HepG2 (cell line): Measurements from ENCODE around the gene RTP5. TPM values are rescaled to one million over a fixed set of nuclear protein-coding genes. Genes with fewer than 3 reads are reported as not detected.

Experiments used
- CBX1 ChIP-seq: IDR thresholded peaks from one replicate; pipeline ENCODE4 v1.6.1; 2016; ENCODE audit warnings: antibody characterized with exemption, low read depth
- CHCHD3 ChIP-seq: sonication (generic); formaldehyde crosslinking; IDR thresholded peaks from 2 replicates; pipeline ENCODE4 v1.8.0; 2022; ENCODE audit warnings: mild to moderate bottlenecking, missing genetic modification reagents, moderate library complexity
- FOXK1 ChIP-seq: sonication (generic); formaldehyde crosslinking; IDR thresholded peaks from 2 replicates; pipeline ENCODE4 v1.4.0; 2020; ENCODE audit warnings: low read depth, missing genetic modification reagents, borderline replicate concordance
- FOXO1 ChIP-seq: sonication (generic); formaldehyde crosslinking; IDR thresholded peaks from 2 replicates; pipeline ENCODE4 v1.4.0; 2020; ENCODE audit warnings: missing genetic modification reagents
- FOXP1 ChIP-seq, 2 experiments: fragments of 450-650 bp in 1 of 2; IDR thresholded peaks; 2 replicates each; pipeline ENCODE4 v1.6.1; 2017 to 2018; ENCODE audit warnings: antibody characterized with exemption in 1 of 2
- IRX3 ChIP-seq: sonication (generic); formaldehyde crosslinking; IDR thresholded peaks from 2 replicates; pipeline ENCODE4 v1.8.1; 2023; ENCODE audit warnings: mild to moderate bottlenecking, low read depth, missing genetic modification reagents, borderline replicate concordance
- MED8 ChIP-seq: sonication (generic); formaldehyde crosslinking; IDR thresholded peaks from 2 replicates; pipeline ENCODE4 v1.8.1; 2023; ENCODE audit warnings: mild to moderate bottlenecking, missing genetic modification reagents; ENCODE audit not compliant: insufficient replicate concordance
- MYC ChIP-seq: sonication (generic); formaldehyde crosslinking; IDR thresholded peaks from 2 replicates; pipeline ENCODE4 v1.9.0; 2021; ENCODE audit warnings: missing genetic modification reagents, borderline replicate concordance
- NCOA1 ChIP-seq: sonication (generic); formaldehyde crosslinking; IDR thresholded peaks from 2 replicates; pipeline ENCODE4 v1.9.0; 2021; ENCODE audit warnings: missing genetic modification reagents
- NFKB2 ChIP-seq: sonication (generic); formaldehyde crosslinking; IDR thresholded peaks from 2 replicates; pipeline ENCODE4 v1.4.0; 2020; ENCODE audit warnings: missing genetic modification reagents, borderline replicate concordance
- SNAI1 ChIP-seq: sonication (generic); formaldehyde crosslinking; IDR thresholded peaks from 2 replicates; pipeline ENCODE4 v1.5.0; 2020; ENCODE audit warnings: mild to moderate bottlenecking, missing genetic modification reagents, borderline replicate concordance
- ZNF121 ChIP-seq: sonication (generic); formaldehyde crosslinking; IDR thresholded peaks from 2 replicates; pipeline ENCODE4 v1.5.0; 2020; ENCODE audit warnings: mild to moderate bottlenecking, missing genetic modification reagents
- ZNF207 ChIP-seq: fragments of 450-650 bp; IDR thresholded peaks from 2 replicates; pipeline ENCODE4 v1.6.1; 2016; ENCODE audit warnings: antibody characterized with exemption, borderline replicate concordance
- ZNF746 ChIP-seq: sonication (generic); formaldehyde crosslinking; IDR thresholded peaks from 2 replicates; pipeline ENCODE4 v1.8.0; 2022; ENCODE audit warnings: mild to moderate bottlenecking, missing genetic modification reagents
- polyA plus RNA-seq, 8 experiments: library from polyadenylated mRNA; depleted of rRNA in 3 of 8; stranded (reverse) in 7 of 8; unstranded in 1 of 8; fragments of >200 nt; fragmentation: Illumina TruSeq in 4 of 8; extraction: Trizol in 4 of 8; gene quantifications; 2 replicates each; pipeline versions ENCODE4 v1.2.1 to v1.2.3, GENCODE V29; 2011 to 2016; ENCODE audit warnings: low read depth in 4 of 8, missing spikeins in 1 of 8, mixed read lengths in 1 of 8; ENCODE audit not compliant: insufficient read depth in 1 of 8
- total RNA-seq, 5 experiments: library from RNA; depleted of rRNA; stranded (reverse); fragments of >200 nt; fragmentation: Illumina TruSeq; extraction: Trizol; gene quantifications; 2 replicates each; pipeline ENCODE4 v1.2.3, GENCODE V29; 2016; ENCODE audit warnings: low read depth in 1 of 5
- TF ChIP-seq, protein P1 (sequence below): sonication (generic); formaldehyde crosslinking; conservative IDR thresholded peaks from 2 replicates; pipeline ENCODE4 v1.4.0; 2020; ENCODE audit warnings: missing genetic modification reagents
- TF ChIP-seq, protein P2 (sequence below): sonication (generic); formaldehyde crosslinking; IDR thresholded peaks from 2 replicates; pipeline ENCODE4 v1.4.0; 2020; ENCODE audit warnings: missing genetic modification reagents, low read depth, mild to moderate bottlenecking, borderline replicate concordance
- TF ChIP-seq, protein P3 (sequence below): fragments of 450-650 bp; IDR thresholded peaks from 2 replicates; pipeline ENCODE4 v1.6.1; 2017
- TF ChIP-seq, protein P4 (sequence below): sonication (generic); formaldehyde crosslinking; IDR thresholded peaks from 2 replicates; pipeline ENCODE4 v1.4.0; 2020; ENCODE audit warnings: mild to moderate bottlenecking, missing genetic modification reagents

RTP5 gene
- total and polyA plus RNA-seq, 2 of the 13 experiments (the other 11 are each of a cell fraction or from before 2014, with no cell fraction given), result not detected

DNA sequence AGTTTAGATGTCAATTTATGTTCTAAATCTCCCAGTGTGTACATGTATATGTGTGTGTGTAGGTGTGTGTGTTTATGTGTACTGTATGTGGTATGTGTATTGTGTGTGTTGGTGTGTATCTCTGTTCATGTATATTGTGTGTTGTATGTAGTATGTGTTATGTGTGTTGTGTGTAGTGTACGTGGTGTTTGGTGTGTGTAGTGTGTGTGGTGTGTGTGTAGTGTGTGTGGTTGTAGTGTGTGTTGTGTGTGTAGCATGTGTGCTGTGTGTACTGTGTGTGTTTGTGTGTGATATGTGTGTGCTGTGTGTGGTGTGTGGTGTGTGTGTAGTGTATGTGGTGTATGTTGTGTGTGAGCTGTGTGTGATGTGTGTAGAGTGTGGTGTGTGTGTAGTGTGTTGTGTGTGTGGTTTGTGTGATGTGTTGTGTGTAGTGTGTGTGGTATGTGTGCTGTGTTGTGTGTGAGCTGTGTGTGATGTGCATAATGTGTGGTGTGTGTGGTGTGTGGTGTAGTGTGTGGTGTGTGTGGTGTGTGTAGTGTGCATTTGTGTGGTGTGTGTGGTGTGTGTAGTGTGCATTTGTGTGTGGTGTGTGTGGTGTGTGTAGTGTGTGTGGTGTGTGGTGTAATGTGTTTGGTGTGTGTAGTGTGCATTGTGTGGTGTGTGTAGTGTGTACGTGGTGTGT lies 5.2 kb upstream of the RTP5 start (continued):
- TF ChIP-seq SNAI1 (no peak), NCOA1 (CRISPR knock-in tag) (no peak), CBX1 (no peak), FOXK1 (no peak), NFKB2 (CRISPR knock-in tag) (no peak), ZNF121 (CRISPR knock-in tag) (no peak), MYC (CRISPR knock-in tag) (no peak), FOXO1 (CRISPR knock-in tag) (no peak), IRX3 (CRISPR knock-in tag) (no peak), ZNF207 (peak; percentile 93; the same call in 1 of the 2 replicates), FOXP1 (IDR thresholded peaks at IDR 0.05) (0 out of 2 replicates have a peak, but pooled peaks have one; percentile 61), FOXP1 (CRISPR knock-in tag; IDR thresholded peaks at IDR 0.05) (no peak), CHCHD3 (CRISPR knock-in tag) (0 out of 2 replicates have a peak, but pooled peaks have one; percentile 52), ZNF746 (CRISPR knock-in tag) (no peak), MED8 (CRISPR knock-in tag) (no peak)
- TF ChIP-seq, protein P1, sequence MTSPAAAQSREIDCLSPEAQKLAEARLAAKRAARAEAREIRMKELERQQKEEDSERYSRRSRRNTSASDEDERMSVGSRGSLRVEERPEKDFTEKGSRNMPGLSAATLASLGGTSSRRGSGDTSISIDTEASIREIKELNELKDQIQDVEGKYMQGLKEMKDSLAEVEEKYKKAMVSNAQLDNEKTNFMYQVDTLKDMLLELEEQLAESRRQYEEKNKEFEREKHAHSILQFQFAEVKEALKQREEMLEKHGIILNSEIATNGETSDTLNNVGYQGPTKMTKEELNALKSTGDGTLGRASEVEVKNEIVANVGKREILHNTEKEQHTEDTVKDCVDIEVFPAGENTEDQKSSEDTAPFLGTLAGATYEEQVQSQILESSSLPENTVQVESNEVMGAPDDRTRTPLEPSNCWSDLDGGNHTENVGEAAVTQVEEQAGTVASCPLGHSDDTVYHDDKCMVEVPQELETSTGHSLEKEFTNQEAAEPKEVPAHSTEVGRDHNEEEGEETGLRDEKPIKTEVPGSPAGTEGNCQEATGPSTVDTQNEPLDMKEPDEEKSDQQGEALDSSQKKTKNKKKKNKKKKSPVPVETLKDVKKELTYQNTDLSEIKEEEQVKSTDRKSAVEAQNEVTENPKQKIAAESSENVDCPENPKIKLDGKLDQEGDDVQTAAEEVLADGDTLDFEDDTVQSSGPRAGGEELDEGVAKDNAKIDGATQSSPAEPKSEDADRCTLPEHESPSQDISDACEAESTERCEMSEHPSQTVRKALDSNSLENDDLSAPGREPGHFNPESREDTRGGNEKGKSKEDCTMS, result no peak
- TF ChIP-seq, protein P2, sequence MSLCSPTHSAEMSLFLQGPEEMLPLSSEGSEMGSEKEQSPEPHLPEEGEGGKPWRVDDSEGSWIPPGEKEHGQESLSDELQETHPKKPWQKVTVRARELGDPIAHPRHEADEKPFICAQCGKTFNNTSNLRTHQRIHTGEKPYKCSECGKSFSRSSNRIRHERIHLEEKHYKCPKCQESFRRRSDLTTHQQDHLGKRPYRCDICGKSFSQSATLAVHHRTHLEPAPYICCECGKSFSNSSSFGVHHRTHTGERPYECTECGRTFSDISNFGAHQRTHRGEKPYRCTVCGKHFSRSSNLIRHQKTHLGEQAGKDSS (CRISPR knock-in tag), result 0 out of 2 replicates have a peak, but pooled peaks have one; percentile 14
- TF ChIP-seq, protein P3, sequence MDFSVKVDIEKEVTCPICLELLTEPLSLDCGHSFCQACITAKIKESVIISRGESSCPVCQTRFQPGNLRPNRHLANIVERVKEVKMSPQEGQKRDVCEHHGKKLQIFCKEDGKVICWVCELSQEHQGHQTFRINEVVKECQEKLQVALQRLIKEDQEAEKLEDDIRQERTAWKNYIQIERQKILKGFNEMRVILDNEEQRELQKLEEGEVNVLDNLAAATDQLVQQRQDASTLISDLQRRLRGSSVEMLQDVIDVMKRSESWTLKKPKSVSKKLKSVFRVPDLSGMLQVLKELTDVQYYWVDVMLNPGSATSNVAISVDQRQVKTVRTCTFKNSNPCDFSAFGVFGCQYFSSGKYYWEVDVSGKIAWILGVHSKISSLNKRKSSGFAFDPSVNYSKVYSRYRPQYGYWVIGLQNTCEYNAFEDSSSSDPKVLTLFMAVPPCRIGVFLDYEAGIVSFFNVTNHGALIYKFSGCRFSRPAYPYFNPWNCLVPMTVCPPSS, result 0 out of 2 replicates have a peak, but pooled peaks have one; percentile 71
- TF ChIP-seq, protein P4, sequence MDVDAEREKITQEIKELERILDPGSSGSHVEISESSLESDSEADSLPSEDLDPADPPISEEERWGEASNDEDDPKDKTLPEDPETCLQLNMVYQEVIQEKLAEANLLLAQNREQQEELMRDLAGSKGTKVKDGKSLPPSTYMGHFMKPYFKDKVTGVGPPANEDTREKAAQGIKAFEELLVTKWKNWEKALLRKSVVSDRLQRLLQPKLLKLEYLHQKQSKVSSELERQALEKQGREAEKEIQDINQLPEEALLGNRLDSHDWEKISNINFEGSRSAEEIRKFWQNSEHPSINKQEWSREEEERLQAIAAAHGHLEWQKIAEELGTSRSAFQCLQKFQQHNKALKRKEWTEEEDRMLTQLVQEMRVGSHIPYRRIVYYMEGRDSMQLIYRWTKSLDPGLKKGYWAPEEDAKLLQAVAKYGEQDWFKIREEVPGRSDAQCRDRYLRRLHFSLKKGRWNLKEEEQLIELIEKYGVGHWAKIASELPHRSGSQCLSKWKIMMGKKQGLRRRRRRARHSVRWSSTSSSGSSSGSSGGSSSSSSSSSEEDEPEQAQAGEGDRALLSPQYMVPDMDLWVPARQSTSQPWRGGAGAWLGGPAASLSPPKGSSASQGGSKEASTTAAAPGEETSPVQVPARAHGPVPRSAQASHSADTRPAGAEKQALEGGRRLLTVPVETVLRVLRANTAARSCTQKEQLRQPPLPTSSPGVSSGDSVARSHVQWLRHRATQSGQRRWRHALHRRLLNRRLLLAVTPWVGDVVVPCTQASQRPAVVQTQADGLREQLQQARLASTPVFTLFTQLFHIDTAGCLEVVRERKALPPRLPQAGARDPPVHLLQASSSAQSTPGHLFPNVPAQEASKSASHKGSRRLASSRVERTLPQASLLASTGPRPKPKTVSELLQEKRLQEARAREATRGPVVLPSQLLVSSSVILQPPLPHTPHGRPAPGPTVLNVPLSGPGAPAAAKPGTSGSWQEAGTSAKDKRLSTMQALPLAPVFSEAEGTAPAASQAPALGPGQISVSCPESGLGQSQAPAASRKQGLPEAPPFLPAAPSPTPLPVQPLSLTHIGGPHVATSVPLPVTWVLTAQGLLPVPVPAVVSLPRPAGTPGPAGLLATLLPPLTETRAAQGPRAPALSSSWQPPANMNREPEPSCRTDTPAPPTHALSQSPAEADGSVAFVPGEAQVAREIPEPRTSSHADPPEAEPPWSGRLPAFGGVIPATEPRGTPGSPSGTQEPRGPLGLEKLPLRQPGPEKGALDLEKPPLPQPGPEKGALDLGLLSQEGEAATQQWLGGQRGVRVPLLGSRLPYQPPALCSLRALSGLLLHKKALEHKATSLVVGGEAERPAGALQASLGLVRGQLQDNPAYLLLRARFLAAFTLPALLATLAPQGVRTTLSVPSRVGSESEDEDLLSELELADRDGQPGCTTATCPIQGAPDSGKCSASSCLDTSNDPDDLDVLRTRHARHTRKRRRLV (CRISPR knock-in tag), result no peak
